Heart left ventricle (tissue), 16 donors: ENCODE data around the gene LYPD6B. TPM values are rescaled to one million over a fixed set of nuclear protein-coding genes. Genes with fewer than 3 reads are reported as not detected.

Experiments
- ATAC-seq, 4 donors: fragments of 200-7000 bp; cut with Tn5 transposase; one replicate each; pipeline ENCODE4 v1.9.1; 2020 to 2022; ENCODE audit warnings: moderate library complexity in 4 of 4, mild to moderate bottlenecking in 3 of 4, moderate number of reproducible peaks in 1 of 4
- DNase-seq, 5 donors: peaks; one replicate each; pipeline ENCODE4 v3.0.0-alpha.2; 2020
- H3K27ac ChIP-seq, 12 donors: fragments of 200-600 bp; sonication (generic) in 4 of 12; one replicate each; pipeline versions ENCODE4 v1.5.0 to v1.8.0; 2016 to 2022; ENCODE audit warnings: mild to moderate bottlenecking in 2 of 12
- H3K27me3 ChIP-seq, 9 donors: fragments of 200-600 bp; sonication (generic) in 2 of 9; one replicate each; pipeline versions ENCODE4 v1.5.1 to v1.8.0; 2016 to 2022; ENCODE audit warnings: mild to moderate bottlenecking in 3 of 9
- H3K36me3 ChIP-seq, 9 donors: fragments of 200-600 bp; sonication (generic) in 2 of 9; one replicate each; pipeline versions ENCODE4 v1.5.0 to v1.8.0; 2018 to 2022; ENCODE audit warnings: mild to moderate bottlenecking in 2 of 9
- H3K4me1 ChIP-seq, 12 donors: fragments of 200-600 bp; sonication (generic) in 4 of 12; one replicate each; pipeline versions ENCODE4 v1.5.0 to v1.8.0; 2016 to 2022; ENCODE audit warnings: mild to moderate bottlenecking in 3 of 12
- H3K4me3 ChIP-seq, 12 donors: fragments of 200-600 bp; sonication (generic) in 4 of 12; one replicate each; pipeline versions ENCODE4 v1.5.0 to v1.8.0; 2017 to 2022; ENCODE audit warnings: mild to moderate bottlenecking in 9 of 12, moderate library complexity in 4 of 12
- H3K9me3 ChIP-seq, 12 donors: fragments of 200-600 bp; sonication (generic) in 4 of 12; one replicate each; pipeline versions ENCODE4 v1.5.0 to v1.8.0; 2016 to 2022; ENCODE audit warnings: mild to moderate bottlenecking in 1 of 12
- POLR2A ChIP-seq, 2 donors: fragments of 450-650 bp; IDR thresholded peaks; one replicate each; pipeline ENCODE4 v1.6.1; 2017; ENCODE audit warnings: antibody characterized with exemption in 2 of 2, mild to moderate bottlenecking in 2 of 2, moderate library complexity in 2 of 2
- WGBS, 4 donors: extraction: QIAGEN DNeasy Blood & Tissue Kit in 2 of 4; methylation state at CpG; one replicate each; pipeline versions ENCODE4 v1.1.5 to v1.1.7; 2013 to 2018; 5-methylcytosine and 5-hydroxymethylcytosine counted together
- intact Hi-C, 10 donors: fragments of 100-400 bp; cut with DNase I; formaldehyde crosslinking; loops; one replicate each; pipeline versions ENCODE4 v1.11.1 to v1.14.2; 2022
- polyA plus RNA-seq, 2 donors: library from polyadenylated mRNA; stranded (reverse); fragments of 200-250 nt; gene quantifications; one replicate each; pipeline ENCODE4 v1.2.3, GENCODE V29; 2013
- total RNA-seq, 9 donors: library from RNA; depleted of rRNA in 2 of 9; stranded (reverse); fragments of >200 nt in 2 of 9; fragmentation: NEBNext Ultra II Directional in 3 of 9; extraction: Animal tissue kit (Norgen Biotek cat#: 25700) in 3 of 9; gene quantifications; one replicate each; pipeline versions ENCODE4 v1.1.0 to v1.2.4, GENCODE V29; 2016 to 2023
- TF ChIP-seq, protein P1 (sequence below), 12 donors: fragments of 200-600 bp; sonication (generic) in 4 of 12; IDR thresholded peaks; one replicate each; pipeline versions ENCODE4 v1.5.0 to v1.8.0; 2018 to 2022; ENCODE audit warnings: antibody characterized with exemption in 12 of 12, mild to moderate bottlenecking in 5 of 12
- donor health status: ischemic (EF 13 %, LVEDD 7.1; RV severe dilation, severe dysfunction).
- donor health status: healthy with polysubstance abuse.
- donor health status: DM: no; HTN: yes; CAD: no.
- donor health status: DM: no; HTN: no; CAD: no.
- donor health status: ischemic (EF 25% LVEDD 6.9; RV normal size, moderate dysfunction).
- donor health status: ischemic (EF 25% LVEDD 5.7; RV mildly dilated, moderate dysfunction).
- donor health status: healthy.
- donor health status: DM: yes; HTN: yes; CAD: no.
- donor health status: ischemic (EF 35%, LVEDD 5.7; RV mildly dilated, moderate dysfunction).
- donor health status: nonischemic (EF 11% LVEDD 7.7; RV severe dilation, severe dysfunction).
- donor health status: DM: yes; HTN: yes; CAD: no.
- donor health status: PGD.
- donor health status: ischemic (EF 29% LVEDD 5.4; RV normal size, mild dysfunction).
- donor health status: nonischemic (EF 23%, LVEDD 6.1; RV moderate dilation, normal function).

LYPD6B gene
- total and polyA plus RNA-seq, 11 donors: not detected

DNA sequence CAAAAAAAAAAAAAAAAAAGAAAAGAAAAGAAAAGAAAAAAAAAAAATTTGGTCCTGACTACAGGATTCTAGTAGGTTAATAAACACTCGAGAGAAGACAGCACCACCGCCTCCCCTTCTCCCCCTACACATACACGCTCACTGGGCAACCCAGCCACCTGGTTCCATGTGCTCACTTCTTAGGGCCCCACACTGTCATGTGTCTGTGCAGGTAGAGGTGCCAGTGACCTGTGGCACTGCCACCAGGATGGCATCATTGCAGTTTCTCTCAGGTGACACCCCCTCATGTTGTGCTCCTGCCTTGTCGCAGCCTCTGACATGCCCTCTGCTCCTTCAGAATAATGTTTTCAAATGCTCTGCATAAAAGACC lies 39.7 kb upstream of the LYPD6B start:
- intact Hi-C loops: loop anchor here in 5 of 10 donors (10.0 kb wide), 2 partner anchors 354 to 434 kb away; partner anchors contain the start of gene EPC2 (in 3 of the 5)
- no peak for ATAC-seq

DNA sequence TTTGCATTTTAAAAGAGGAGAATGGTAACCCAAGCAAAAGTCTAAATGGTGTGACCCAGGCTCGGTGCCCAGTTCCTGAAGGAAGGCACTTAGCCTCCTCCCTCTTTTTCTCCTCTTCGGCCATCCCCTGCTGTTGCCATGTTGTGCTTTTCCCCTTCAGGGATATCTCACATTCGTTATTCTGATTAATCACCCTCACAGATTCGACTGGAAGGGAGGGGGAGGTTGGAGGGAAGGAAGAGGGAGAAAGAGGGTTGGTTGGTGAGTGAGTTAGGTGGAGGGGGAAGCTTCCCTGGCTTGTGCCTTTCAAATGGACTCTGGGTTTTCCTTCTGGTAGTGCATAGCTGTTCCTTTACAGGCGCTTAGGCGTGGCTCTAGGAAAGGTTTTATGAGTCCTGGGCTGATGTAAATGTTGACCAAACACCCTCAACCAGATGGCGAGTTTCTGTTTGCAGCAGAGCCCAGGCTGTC lies 39.0 kb upstream of the LYPD6B start:
- TF ChIP-seq POLR2A (IDR thresholded peaks at IDR 0.05): no peak
- TF ChIP-seq, protein P1, sequence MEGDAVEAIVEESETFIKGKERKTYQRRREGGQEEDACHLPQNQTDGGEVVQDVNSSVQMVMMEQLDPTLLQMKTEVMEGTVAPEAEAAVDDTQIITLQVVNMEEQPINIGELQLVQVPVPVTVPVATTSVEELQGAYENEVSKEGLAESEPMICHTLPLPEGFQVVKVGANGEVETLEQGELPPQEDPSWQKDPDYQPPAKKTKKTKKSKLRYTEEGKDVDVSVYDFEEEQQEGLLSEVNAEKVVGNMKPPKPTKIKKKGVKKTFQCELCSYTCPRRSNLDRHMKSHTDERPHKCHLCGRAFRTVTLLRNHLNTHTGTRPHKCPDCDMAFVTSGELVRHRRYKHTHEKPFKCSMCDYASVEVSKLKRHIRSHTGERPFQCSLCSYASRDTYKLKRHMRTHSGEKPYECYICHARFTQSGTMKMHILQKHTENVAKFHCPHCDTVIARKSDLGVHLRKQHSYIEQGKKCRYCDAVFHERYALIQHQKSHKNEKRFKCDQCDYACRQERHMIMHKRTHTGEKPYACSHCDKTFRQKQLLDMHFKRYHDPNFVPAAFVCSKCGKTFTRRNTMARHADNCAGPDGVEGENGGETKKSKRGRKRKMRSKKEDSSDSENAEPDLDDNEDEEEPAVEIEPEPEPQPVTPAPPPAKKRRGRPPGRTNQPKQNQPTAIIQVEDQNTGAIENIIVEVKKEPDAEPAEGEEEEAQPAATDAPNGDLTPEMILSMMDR (IDR thresholded peaks at IDR 0.05): no peak
- Histone ChIP-seq H3K27me3 (peaks cover 0 to 14% (median 0%) of the 10 kb centered on the region in 9 donors), H3K4me3 (no peak overlapping the region), H3K4me1 (peaks cover 0 to 7% (median 0%) of the 10 kb centered on the region in 12 donors), H3K27ac (no peak overlapping the region), H3K9me3 (no peaks in the 10 kb centered on the region), H3K36me3 (no peaks in the 10 kb centered on the region)
- ATAC-seq: no peak
- intact Hi-C loops: loop anchor here in 5 of 10 donors (10.0 kb wide), 2 partner anchors 355 to 435 kb away; partner anchors contain the start of gene EPC2 (in 3 of the 5)
- no peak for DNase-seq
- WGBS, 4 donors: 52 to 56% (median 54%) methylated on average over 7 of the region's 7 CpGs

More for the DNA sequence above, 39.7 kb upstream of the LYPD6B start:
- Histone ChIP-seq H3K4me1 (peaks cover 0 to 7% (median 0%) of the 10 kb centered on the region in 12 donors), H3K27ac (no peak overlapping the region), H3K36me3 (no peaks in the 10 kb centered on the region), H3K27me3 (peaks cover 0 to 14% (median 0%) of the 10 kb centered on the region in 9 donors), H3K4me3 (no peak overlapping the region), H3K9me3 (no peaks in the 10 kb centered on the region)
- DNase-seq: no peak
- TF ChIP-seq, protein P1 (IDR thresholded peaks at IDR 0.05): no peak
- TF ChIP-seq POLR2A (IDR thresholded peaks at IDR 0.05): no peak
- 90 to 95% (median 90%) methylated on average over 4 of the region's 4 CpGs for WGBS, 4 donors

DNA sequence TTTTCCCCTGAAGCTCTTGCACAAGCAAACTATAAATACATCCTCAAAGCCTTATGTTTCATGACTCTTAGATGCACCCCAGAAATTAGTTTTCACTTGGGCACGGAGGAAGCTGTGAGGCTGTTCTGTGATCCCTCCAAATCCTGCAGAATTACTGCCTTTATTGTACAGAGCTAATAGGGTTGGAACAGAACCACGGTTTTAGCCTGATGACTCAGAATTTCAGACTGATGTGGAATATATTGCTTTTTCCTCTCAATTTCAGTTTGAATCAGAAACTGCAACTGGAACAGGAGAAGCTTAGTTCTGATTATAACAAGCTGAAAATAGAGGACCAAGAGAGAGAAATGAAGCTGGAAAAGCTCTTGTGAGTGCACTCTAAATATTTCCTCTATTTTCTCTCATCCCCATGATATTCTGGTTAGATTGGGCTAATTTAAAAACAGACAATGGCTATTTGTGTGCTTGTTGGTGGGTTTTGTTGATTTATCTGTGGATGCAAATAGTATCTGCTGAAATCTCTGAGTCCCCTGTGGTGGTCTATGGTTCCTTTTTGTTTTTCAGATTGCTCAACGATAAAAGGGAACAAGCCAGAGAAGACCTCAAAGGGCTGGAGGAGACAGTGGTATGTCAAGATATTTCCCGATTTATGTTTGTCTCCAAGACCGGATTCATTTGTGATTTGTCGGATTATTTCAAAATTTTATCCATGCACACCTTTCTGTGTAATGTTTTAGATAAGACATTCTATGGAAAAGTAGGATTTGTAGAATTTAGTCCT lies 38.2 kb upstream of the LYPD6B start:
- no peak for TF ChIP-seq POLR2A (IDR thresholded peaks at IDR 0.05)
- TF ChIP-seq, protein P1 (IDR thresholded peaks at IDR 0.05): no peak
- Histone ChIP-seq H3K27me3 (peaks cover 0 to 14% (median 0%) of the 10 kb centered on the region in 9 donors), H3K4me3 (no peak overlapping the region)

DNA sequence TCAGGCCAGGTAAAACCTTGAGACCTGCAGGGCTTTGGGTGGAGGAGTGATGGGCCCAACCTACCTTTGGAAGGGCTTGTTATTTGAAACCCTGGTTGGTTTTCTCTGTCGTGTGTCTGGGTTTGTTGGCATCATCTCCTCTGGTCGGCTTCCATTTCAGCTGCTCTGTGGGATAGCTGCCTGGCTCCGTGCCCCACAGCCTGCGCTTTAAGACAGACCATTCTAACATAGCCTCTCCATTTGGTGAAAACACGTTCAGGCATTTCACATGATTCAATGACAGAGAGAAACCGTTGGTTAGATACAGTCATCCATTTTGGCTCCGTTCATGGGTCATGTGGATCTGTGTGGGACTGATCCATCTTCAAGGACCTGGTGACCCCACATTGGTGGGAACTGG lies 37.0 kb upstream of the LYPD6B start:
- H3K4me3 ChIP-seq: no peak overlapping the region
- no peak for TF ChIP-seq POLR2A (IDR thresholded peaks at IDR 0.05)
- TF ChIP-seq, protein P1 (IDR thresholded peaks at IDR 0.05): no peak
- H3K27ac ChIP-seq: no peak overlapping the region
- WGBS, 4 donors: 87 to 96% (median 88%) methylated on average over 7 of the region's 7 CpGs
- H3K4me1 ChIP-seq: peaks cover 0 to 7% (median 0%) of the 10 kb centered on the region in 12 donors
- no peak for ATAC-seq
- DNase-seq: no peak
- H3K9me3 ChIP-seq: no peaks in the 10 kb centered on the region
- H3K36me3 ChIP-seq: no peaks in the 10 kb centered on the region
- intact Hi-C loops: loop anchor here in 1 of 10 donors (2.0 kb wide), 1 partner anchor 35 kb away; no protein-coding TSS in a partner anchor
- peaks cover 0 to 14% (median 0%) of the 10 kb centered on the region in 9 donors for H3K27me3 ChIP-seq

More for the DNA sequence above, 38.2 kb upstream of the LYPD6B start:
- peaks cover 0 to 7% (median 0%) of the 10 kb centered on the region in 12 donors for H3K4me1 ChIP-seq
- H3K27ac ChIP-seq: no peak overlapping the region
- no peaks in the 10 kb centered on the region for H3K36me3 ChIP-seq
- no peaks in the 10 kb centered on the region for H3K9me3 ChIP-seq
- 71 to 75% (median 72%) methylated on average over 6 of the region's 6 CpGs for WGBS, 4 donors
- ATAC-seq (no peak), DNase-seq (no peak)
- intact Hi-C loops: loop anchor here in 1 of 10 donors (2.0 kb wide), 1 partner anchor 34 kb away; no protein-coding TSS in a partner anchor
